H1 (cell line): ENCODE measurements around the gene CACNA1B. TPM values are rescaled to one million over a fixed set of nuclear protein-coding genes. Genes with fewer than 3 reads are reported as not detected.

ENCODE experiments used
- ASH2L ChIP-seq: fragments of 200-600, 300-600 bp; sonication (generic); IDR thresholded peaks from one replicate; pipeline ENCODE4 v1.7.1; 2017; ENCODE audit warnings: low read length
- CTCF ChIP-seq, 3 experiments: IDR thresholded peaks; 1 replicate in 2 of 3; 2 replicates in 1 of 3; pipeline versions ENCODE4 v1.5.1 to v1.6.1; 2011; ENCODE audit warnings: low read length in 3 of 3, mild to moderate bottlenecking in 3 of 3, inconsistent platforms in 2 of 3, low read depth in 1 of 3, moderate library complexity in 1 of 3; ENCODE audit not compliant: insufficient read depth in 1 of 3; ENCODE audit errors: control extremely low read depth in 1 of 3
- KDM1A ChIP-seq: fragments of 200-600, 300-600 bp; sonication (generic); IDR thresholded peaks from 2 replicates; pipeline ENCODE4 v1.7.1; 2016; ENCODE audit warnings: mild to moderate bottlenecking, low read length, borderline replicate concordance
- polyA plus RNA-seq, 7 experiments: library from polyadenylated mRNA; depleted of rRNA in 3 of 7; stranded (reverse) in 5 of 7; unstranded in 2 of 7; fragments of >200 nt in 5 of 7; fragments of 200-250 nt in 2 of 7; gene quantifications; 1 replicate in 5 of 7; 2 replicates in 1 of 7; 4 replicates in 1 of 7; pipeline versions ENCODE4 v1.2.1 to v1.2.3, GENCODE V29; 2011 to 2013; ENCODE audit warnings: missing spikeins in 2 of 7, mixed read lengths in 2 of 7
- total RNA-seq: library from RNA; stranded (reverse); fragmentation: NEBNext Ultra II Directional; extraction: Animal tissue kit (Norgen Biotek cat#: 25700); gene quantifications from 2 replicates; pipeline ENCODE4 v1.2.1, GENCODE V29; 2021

Gene CACNA1B
- total and polyA plus RNA-seq, 2 of the 8 experiments (the other 6 are each of a cell fraction or from before 2014, with no cell fraction given), result 1.5 to 5.7 TPM

- TF ChIP-seq KDM1A (no peak), CTCF (IDR thresholded peaks at IDR 0.05; ENCODE audit: control extremely low read depth in 1 of 3, insufficient read depth in 1 of 3, low read depth in 1 of 3, low read length in 3 of 3) (no peak), ASH2L (no peak)
These were observed 240.3 kb downstream of the CACNA1B start (continued) for GRCh38 chr9:138117836-138118235.
